ENCODE measurements around the gene OR3A2. TPM values are rescaled to one million over a fixed set of nuclear protein-coding genes. Genes with fewer than 3 reads are reported as not detected.
"Not testable (repeated sequence)": the region's sequence is repeated elsewhere in the genome, so short reads cannot be mapped to it uniquely, and the experiment has no call there.

OR3A2 gene
- total RNA-seq, 3 donors from 2014 or later, result not detected

GRCh38 chr17:3238685-3239084 is 147.4 kb downstream of the OR3A2 start:
- H3K4me1 ChIP-seq; DNase-seq (ENCODE audit: low spot score in 2 of 2); H3K27me3 ChIP-seq; H3K27ac ChIP-seq; H3K36me3 ChIP-seq; H3K4me3 ChIP-seq; H3K9me3 ChIP-seq; intact Hi-C loops (cut with DNase I; ENCODE audit: low total_unique reads): not testable (repeated sequence)

- H3K36me3 ChIP-seq; DNase-seq (ENCODE audit: low spot score in 2 of 2); H3K4me1 ChIP-seq; H3K9me3 ChIP-seq; H3K4me3 ChIP-seq; intact Hi-C loops (cut with DNase I; ENCODE audit: low total_unique reads); H3K27ac ChIP-seq; H3K27me3 ChIP-seq: not testable (repeated sequence)
Measured at GRCh38 chr17:3232300-3232699, 153.8 kb downstream of the OR3A2 start.

Other genes with a start within 250 kb of the OR3A2 start
- gene OR1A2, start 188.8 kb downstream of the OR3A2 start, total RNA-seq, result not detected
- not detected for gene OR1A1, start 178.6 kb downstream of the OR3A2 start, total RNA-seq
- not detected for gene OR3A1, start 87.9 kb downstream of the OR3A2 start, total RNA-seq
- gene OR1E1, start 12.1 kb upstream of the OR3A2 start, total RNA-seq, result not detected
- not detected for gene OR3A3, start 25.1 kb upstream of the OR3A2 start, total RNA-seq
- gene OR1E2, start 47.5 kb upstream of the OR3A2 start, total RNA-seq, result not detected
- gene SPATA22, start 85.5 kb upstream of the OR3A2 start, total RNA-seq, result under 1 TPM; 0.29 to 0.98 (median 0.80) TPM
- 1 to 10 TPM in 2 of 3 donors, under 1 TPM in 1; 0.98 to 3.8 (median 1.6) TPM for gene ASPA, start 89.7 kb upstream of the OR3A2 start, total RNA-seq
- 1 to 10 TPM in 2 of 3 donors, under 1 TPM in 1; 0.98 to 1.1 (median 1.0) TPM for gene TRPV3, start 171.5 kb upstream of the OR3A2 start, total RNA-seq
- 1 to 10 TPM; 4.9 to 5.9 (median 5.9) TPM for gene TRPV1, start 223.1 kb upstream of the OR3A2 start, total RNA-seq
- 10 to 100 TPM in 2 of 3 donors, 1 to 10 TPM in 1; 9.5 to 17.4 (median 16.4) TPM for gene SHPK, start 249.9 kb upstream of the OR3A2 start, total RNA-seq